GM18520 (cell line): ENCODE measurements around the gene FKBP10.
"Not testable (repeated sequence)": the region's sequence is repeated elsewhere in the genome, so short reads cannot be mapped to it uniquely, and the experiment has no call there.

Experiments
- ATAC-seq: cut with Tn5 transposase; IDR thresholded peaks from one replicate; pipeline ENCODE4 v1.9.1; 2021; ENCODE audit not compliant: unreplicated experiment

FKBP10 gene

GRCh38 chr17:41837761-41838538 is 25.1 kb downstream of the FKBP10 start, which contains the start of gene KLHL10:
Gene KLHL10, plus strand, starts transcription at chr17:41837825. Its CDS starts 108 bp downstream, at chr17:41837933.
- ATAC-seq, result no peak

GRCh38 chr17:41839448-41839847 is 26.6 kb downstream of the FKBP10 start:
- ATAC-seq, result not testable (repeated sequence)

- ATAC-seq, result not testable (repeated sequence)
Measured at GRCh38 chr17:41840781-41841180, 28.0 kb downstream of the FKBP10 start.

DNA sequence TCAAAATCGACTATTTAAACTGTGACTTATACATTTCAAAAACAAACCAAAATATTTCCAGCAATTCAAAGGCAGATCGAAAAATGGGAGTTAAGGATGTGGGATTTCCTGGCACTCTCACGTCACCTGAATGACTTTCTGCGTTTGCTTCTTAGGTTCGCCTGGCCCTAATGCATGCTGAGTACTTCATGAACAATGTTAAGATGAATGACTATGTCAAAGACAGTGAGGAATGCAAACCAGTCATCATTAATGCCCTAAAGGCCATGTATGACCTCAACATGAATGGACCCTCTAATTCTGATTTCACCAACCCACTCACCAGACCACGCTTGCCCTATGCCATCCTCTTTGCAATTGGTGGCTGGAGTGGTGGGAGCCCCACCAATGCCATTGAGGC is 32.2 kb downstream of the FKBP10 start:
- ATAC-seq, result no peak

DNA sequence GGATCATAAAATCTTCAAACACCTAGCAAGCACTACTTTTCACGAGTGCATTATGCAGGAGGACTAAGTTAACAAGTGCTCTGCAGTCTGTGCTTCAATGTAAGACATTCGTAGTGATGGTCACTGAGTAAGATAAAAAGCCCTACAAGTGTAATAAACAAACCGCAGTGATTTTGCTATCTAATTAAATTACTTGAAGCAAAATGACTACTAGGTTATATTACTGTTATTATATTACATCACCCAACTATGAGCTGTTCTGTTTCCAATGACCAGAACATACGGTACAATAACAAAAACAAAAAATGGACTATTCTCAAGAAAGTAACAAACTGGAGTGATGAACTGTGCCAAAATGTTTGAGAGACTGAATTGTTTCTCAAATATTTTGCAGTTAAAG is 36.0 kb downstream of the FKBP10 start:
- ATAC-seq, result no peak

DNA sequence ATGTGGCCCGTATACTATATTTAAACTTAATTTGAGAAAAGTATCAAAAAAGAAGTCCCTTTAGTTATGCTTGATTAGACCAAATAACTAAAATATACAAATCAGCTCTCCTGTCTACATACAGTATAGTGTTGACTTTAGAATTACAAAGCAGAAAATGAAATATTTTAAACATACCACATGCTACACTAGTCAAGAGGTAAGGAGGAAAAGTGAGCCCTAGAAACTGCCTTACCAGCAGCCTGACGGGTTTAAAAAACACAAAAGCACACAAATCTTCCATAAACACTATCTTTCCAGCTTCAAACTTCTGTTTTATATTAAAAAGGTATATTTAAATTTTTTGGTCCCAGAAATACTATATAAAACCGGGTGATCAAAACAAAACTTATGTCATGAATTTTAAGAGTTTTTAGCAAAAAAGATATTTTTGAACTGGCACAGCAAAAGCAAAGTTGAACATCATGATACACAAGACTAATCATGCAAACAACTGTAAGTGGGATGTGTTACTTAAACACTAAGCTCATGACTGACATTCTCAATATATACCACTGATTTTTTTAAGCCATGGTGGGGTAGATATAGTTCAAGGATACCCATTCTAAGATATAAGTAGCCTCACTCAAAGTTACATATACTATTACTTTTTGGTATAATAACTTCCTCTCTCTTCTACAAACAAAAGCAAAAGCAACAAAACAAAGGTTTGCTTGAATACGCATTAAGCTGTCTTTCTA is 36.6 kb downstream of the FKBP10 start:
- ATAC-seq, result no peak

DNA sequence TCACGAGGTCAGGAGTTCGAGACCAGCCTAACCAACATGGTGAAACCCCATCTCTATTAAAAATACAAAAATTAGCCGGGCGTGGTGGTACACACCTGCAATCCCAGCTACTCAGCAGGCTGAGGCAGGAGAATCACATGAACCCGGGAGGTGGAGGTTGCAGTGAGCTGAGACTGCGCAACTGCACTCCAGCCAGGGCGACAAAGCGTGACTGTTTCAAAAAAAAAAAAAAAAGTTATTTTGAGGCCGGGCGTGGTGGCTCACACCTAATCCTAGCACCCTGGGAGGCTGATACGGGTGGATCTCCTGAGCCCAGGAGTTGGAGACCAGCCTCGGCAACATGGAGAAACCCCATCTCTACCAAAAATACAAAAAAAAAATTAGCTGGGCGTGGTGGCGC is 38.6 kb downstream of the FKBP10 start:
- not testable (repeated sequence) for ATAC-seq

GRCh38 chr17:41860254-41860931 is 47.6 kb downstream of the FKBP10 start:
- no peak for ATAC-seq

- no peak for ATAC-seq
Measured at GRCh38 chr17:41863074-41863848, 50.5 kb downstream of the FKBP10 start.

DNA sequence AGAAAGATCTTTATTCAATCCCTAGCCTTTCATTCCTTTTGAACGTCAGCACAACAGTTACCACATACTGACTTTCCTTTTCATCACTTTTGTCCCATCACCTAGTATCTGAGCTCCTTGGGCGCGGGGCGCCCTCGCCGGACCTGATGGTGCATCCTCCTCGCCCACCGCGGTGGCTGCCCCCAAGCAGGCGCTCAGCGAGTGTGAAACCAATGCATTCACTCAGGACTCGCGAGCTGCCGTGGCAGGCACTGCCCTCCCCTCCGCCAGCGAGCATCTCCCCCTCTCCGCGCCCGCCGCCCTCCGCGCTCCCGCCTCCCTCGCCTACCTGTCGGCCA is 51.7 kb downstream of the FKBP10 start:
- ATAC-seq, result no peak

GRCh38 chr17:41864836-41865595 is 52.2 kb downstream of the FKBP10 start, which contains the start of gene KLHL11:
Gene KLHL11, minus strand, starts transcription at chr17:41865423. Its CDS starts 53 bp downstream, at chr17:41865370.
- peak; percentile 87 for ATAC-seq

DNA sequence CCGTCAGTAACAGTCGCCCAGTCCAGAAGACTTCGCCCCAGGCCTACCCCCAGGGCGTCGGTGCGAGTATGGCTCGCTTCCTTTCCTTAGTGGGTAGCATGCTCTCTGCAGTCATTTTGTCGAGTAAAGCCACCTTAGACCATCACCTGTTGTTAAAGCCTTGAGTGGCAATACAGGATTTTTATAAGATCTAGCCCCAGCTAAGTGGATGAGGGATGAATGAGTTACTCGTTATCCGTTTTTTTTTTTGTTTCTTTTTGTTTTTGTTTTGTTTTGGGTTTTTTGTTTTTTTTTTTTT is 52.7 kb downstream of the FKBP10 start:
- no peak for ATAC-seq

DNA sequence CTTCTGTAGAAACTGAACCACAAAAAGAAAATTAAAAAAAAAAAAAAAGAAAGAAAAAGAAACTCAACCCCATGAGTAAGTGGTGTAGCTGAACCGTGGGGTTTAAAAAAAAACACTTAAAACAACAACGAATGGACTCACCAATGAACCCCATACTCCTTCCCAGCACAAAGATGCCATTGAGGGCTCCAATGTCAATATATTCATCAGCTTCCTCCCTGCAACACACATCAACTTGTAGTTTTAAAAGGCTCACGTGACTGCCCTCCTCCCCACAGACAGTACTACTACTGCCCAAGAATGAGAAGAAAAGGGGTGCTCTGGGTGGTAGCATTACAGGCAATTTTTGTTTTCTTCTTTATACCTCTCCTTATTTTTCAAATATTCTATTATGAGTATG is 55.8 kb downstream of the FKBP10 start:
- ATAC-seq, result no peak

GRCh38 chr17:41869426-41869825 is 56.6 kb downstream of the FKBP10 start:
- no peak for ATAC-seq

DNA sequence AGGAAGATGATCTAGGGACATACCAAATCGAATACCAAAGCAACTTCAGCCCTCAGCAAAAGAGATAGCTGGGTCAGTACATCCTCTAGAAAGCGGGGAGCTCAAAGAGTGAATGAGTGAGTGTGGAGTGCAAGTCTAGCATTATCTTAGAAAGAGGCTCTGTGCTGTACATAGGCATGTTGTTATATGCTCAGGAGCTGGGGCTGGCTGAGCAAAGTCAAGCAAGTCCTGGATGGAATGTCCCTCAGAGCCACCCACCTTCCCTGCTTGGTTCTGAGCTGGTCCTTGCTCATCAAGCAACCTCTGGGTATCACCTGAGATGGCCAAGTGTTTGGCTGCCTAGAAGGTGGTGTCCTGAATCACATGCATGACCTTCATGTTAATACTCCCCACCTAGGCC is 57.3 kb downstream of the FKBP10 start:
- ATAC-seq, result no peak

DNA sequence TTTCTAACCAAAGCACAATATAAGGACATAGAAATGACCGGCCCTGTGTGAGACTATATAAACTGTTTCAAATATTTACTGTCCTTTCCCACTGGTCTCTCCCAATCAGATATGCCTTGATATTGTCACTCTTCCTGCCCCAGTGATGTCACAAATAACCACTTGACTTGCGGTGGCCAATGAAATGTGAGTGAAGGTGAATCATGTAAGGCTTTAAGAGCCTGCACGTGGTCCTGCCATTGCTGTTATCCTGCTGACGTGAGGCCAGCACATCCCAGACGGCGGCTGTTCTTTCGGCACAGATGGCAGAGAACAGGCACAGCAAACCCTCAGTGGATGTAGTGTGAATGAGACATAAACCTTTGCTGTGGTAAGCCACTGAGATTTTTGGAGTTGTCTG is 57.8 kb downstream of the FKBP10 start:
- no peak for ATAC-seq

DNA sequence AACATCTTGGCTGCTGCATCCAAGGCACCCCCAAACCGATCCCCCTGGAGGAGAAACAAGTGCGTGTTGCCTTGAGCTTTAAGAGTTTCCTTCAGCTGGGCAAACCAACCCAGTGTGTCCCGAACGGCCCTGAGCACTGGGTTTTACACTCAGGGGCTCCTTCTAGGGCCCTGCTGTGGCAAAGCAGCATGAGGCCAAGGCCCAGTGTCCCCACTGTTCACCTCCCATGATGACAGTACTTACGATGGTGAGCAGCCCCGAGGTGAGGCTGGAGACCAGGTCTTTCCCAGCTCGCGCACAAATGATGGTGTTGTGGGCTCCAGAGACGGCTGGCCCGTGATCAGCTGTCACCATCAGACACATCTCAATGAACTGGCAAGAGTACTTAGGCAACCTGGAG is 59.0 kb downstream of the FKBP10 start:
- no peak for ATAC-seq
